Kidney glomerular epithelial cell (primary cell): ENCODE results near the gene PGA3.
A peak's percentile ranks its signal among the peaks of the same experiment; 100 is the strongest.
"Not testable (repeated sequence)": the region's sequence is repeated elsewhere in the genome, so short reads cannot be mapped to it uniquely, and the experiment has no call there.

Experiments
- DNase-seq: peaks from one replicate; lab custom pipeline; 2025; lab: John Stamatoyannopoulos, UW

Gene PGA3

GRCh38 chr11:61171907-61172306 is 31.4 kb upstream of the PGA3 start:
- no peak for DNase-seq

GRCh38 chr11:61172356-61172755 is 31.0 kb upstream of the PGA3 start:
- DNase-seq = no peak

- no peak for DNase-seq
Measured at GRCh38 chr11:61172888-61173287, 30.4 kb upstream of the PGA3 start.

- DNase-seq = peak; percentile 13
Measured at GRCh38 chr11:61173456-61173855, 29.9 kb upstream of the PGA3 start.

GRCh38 chr11:61174273-61174672 is 29.0 kb upstream of the PGA3 start:
- DNase-seq = no peak

- DNase-seq = no peak
Measured at GRCh38 chr11:61174949-61175348, 28.4 kb upstream of the PGA3 start.

GRCh38 chr11:61176446-61176845 is 26.9 kb upstream of the PGA3 start:
- DNase-seq = no peak

GRCh38 chr11:61180205-61180604 is 23.1 kb upstream of the PGA3 start:
- DNase-seq = not testable (repeated sequence)

GRCh38 chr11:61181489-61181888 is 21.8 kb upstream of the PGA3 start:
- no peak for DNase-seq

- DNase-seq = no peak
Measured at GRCh38 chr11:61183645-61184044, 19.7 kb upstream of the PGA3 start.

- no peak for DNase-seq
Measured at GRCh38 chr11:61186504-61186903, 16.8 kb upstream of the PGA3 start.

GRCh38 chr11:61187505-61188130 is 15.7 kb upstream of the PGA3 start:
- DNase-seq = peak; percentile 69

- no peak for DNase-seq
Measured at GRCh38 chr11:61189933-61190332, 13.4 kb upstream of the PGA3 start.

- no peak for DNase-seq
Measured at GRCh38 chr11:61193596-61193995, 9.7 kb upstream of the PGA3 start.

GRCh38 chr11:61194169-61194671 is 9.1 kb upstream of the PGA3 start:
- DNase-seq = no peak

- DNase-seq = peak; percentile 28
Measured at GRCh38 chr11:61194981-61195695, 8.2 kb upstream of the PGA3 start.

GRCh38 chr11:61195719-61196118 is 7.6 kb upstream of the PGA3 start:
- DNase-seq = peak; percentile 13

- DNase-seq = no peak
Measured at GRCh38 chr11:61198361-61198760, 5.0 kb upstream of the PGA3 start.

GRCh38 chr11:61198948-61199523 is 4.3 kb upstream of the PGA3 start:
- DNase-seq = no peak

- DNase-seq = no peak
Measured at GRCh38 chr11:61201476-61201875, 1.8 kb upstream of the PGA3 start.

GRCh38 chr11:61203873-61204272 is 558 bp downstream of the PGA3 start:
- DNase-seq = not testable (repeated sequence)

GRCh38 chr11:61204502-61205059 is 1.3 kb downstream of the PGA3 start:
- DNase-seq = not testable (repeated sequence)
